Suprapubic skin (tissue), 3 donors: ENCODE results near the gene TLCD2.

Experiments
- CTCF ChIP-seq, 2 donors: fragments of 200-600 bp in 1 of 2; fragments of 450-650 bp in 1 of 2; sonication (generic) in 1 of 2; IDR thresholded peaks; one replicate each; pipeline ENCODE4 v1.5.1; 2016 to 2019; ENCODE audit warnings: antibody characterized with exemption in 2 of 2, mild to moderate bottlenecking in 1 of 2, moderate library complexity in 1 of 2
- EP300 ChIP-seq: sonication (generic); formaldehyde crosslinking; IDR thresholded peaks from one replicate; pipeline ENCODE4 v1.6.1; 2017; ENCODE audit warnings: antibody characterized with exemption
- POLR2A ChIP-seq, 2 donors: fragments of 450-650 bp; IDR thresholded peaks; one replicate each; pipeline ENCODE4 v1.6.1; 2017; ENCODE audit warnings: antibody characterized with exemption in 2 of 2, mild to moderate bottlenecking in 2 of 2, moderate library complexity in 2 of 2

DNA sequence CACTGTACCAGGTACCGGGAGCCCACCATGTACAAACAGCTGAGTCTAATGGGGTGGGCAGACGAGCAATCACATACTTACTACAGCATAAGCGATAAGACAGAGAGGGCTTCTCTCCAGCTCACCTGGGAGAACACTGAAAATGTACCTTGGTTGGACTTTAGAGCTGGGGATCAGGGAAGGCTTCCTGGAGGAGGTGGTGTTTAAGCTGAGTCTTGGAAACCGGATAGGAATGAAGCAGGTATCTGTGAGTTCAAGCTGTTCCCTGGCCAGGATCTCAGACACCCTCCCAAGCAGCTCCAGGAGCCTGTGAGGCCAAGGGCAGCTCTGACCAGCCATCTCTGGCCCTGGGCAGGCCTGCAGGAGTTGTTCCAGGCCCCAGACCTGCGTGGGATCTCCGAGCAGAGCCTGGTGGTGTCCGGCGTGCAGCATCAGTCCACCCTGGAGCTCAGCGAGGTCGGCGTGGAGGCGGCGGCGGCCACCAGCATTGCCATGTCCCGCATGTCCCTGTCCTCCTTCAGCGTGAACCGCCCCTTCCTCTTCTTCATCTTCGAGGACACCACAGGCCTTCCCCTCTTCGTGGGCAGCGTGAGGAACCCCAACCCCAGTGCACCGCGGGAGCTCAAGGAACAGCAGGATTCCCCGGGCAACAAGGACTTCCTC is 43.7 kb upstream of the TLCD2 start:
- TF ChIP-seq CTCF (IDR thresholded peaks at IDR 0.05): no peak
- TF ChIP-seq POLR2A (IDR thresholded peaks at IDR 0.05): no peak
- no peak for TF ChIP-seq EP300
